ENCODE measurements around the gene MLYCD.
"Not testable (repeated sequence)": the region's sequence is repeated elsewhere in the genome, so short reads cannot be mapped to it uniquely, and the experiment has no call there.

MLYCD gene

DNA sequence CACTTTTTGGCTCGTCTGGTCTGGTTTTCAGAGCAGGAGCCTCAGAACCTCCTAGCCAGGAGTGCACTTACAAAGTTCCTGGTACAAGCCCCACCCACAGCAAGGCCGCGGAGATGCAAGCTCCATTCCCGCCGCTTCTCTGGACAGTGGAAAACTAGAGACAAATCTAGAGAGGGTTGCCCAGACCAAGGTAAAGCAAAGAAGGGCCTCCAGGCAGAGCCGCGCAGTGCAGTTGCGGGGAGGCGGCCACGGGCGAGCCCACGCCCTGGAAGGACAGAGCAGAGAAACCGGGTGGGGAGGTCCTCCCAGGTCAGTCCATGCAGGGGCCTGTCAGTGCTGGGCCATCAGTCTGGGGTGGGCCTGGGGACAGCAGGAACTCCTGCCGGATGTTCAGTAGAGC, 43.2 kb downstream of the MLYCD start:
- no peak for DNase-seq

- DNase-seq, result no peak
These were observed 44.0 kb downstream of the MLYCD start for GRCh38 chr16:83942815-83943515.

- DNase-seq, result no peak
These were observed 44.7 kb downstream of the MLYCD start for GRCh38 chr16:83943516-83944050.

GRCh38 chr16:83945587-83945986, 46.7 kb downstream of the MLYCD start:
- no peak for DNase-seq

DNA sequence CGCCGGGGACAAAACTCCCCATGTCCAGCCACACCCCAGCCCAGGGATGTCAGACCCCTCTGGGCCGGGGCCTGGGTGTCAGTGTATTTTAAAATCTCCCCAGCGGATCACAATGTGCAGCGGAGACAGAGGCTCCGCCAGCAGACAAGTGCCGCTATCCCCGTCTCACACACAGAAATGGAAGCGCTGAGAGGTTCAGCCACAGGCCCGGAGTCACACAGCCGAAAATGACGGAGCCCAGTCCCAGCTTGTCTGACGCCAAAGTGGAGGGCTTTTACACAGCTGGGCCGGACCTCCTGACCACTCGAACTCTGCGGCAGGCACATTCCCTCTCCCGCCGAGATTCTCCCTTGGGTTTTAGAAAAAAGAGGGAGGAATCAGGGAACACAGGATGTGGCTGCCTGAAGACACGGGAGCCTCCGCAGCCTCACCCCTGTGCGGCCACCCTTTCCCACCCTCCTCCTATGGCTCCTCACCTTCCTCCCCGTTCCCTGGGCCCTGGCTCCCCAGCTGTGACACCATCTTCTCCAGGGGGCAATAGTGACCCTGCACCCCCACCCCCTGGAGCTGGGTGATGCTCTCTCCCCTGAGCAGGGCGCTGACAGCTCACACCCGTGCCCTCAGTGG, 47.4 kb downstream of the MLYCD start:
- no peak for DNase-seq

DNA sequence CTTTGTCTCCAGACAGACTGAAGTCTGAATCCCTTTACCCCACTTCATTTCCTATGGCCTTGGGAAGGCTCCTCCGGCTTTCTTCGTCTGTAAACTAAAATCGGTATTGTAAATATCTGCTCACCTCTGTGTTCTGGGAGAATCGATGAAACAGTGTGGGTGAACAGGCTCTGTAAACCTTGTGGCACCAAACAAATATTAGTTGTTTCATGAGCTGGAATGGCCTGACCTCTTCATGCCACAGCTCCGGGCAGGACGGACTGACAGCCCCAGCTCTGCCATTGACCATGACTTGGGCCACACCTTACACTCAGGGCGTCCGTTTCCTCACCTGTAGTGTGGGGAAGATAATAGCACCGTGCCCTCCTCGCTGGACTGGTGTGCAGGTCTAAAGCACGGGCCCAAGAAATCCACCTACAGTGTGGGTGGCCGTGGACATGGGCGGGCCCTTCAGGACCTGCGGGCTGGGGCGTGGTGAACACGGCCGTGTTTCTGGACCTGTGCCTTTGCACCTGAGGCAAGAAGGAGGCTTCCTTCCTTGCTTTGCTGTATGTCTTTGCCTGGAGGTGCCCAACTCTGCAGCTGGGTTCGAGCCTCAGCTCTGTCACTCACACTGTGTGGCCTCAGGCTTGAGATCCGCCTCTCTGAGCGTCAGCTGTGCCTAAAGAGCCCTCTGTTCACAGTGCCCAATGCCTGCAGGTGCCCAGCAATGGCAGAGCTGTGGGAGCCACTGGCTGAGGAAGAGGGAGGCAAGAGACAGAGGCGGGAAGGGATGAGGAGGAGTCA, 48.1 kb downstream of the MLYCD start:
- no peak for DNase-seq

- no peak for DNase-seq
These were observed 48.8 kb downstream of the MLYCD start for GRCh38 chr16:83947642-83948234.

GRCh38 chr16:83948914-83949723, 50.2 kb downstream of the MLYCD start:
- no peak for DNase-seq

GRCh38 chr16:83949724-83950001, 50.7 kb downstream of the MLYCD start:
- DNase-seq, result no peak

GRCh38 chr16:83950862-83951399, 52.0 kb downstream of the MLYCD start:
- DNase-seq, result not testable (repeated sequence)

DNA sequence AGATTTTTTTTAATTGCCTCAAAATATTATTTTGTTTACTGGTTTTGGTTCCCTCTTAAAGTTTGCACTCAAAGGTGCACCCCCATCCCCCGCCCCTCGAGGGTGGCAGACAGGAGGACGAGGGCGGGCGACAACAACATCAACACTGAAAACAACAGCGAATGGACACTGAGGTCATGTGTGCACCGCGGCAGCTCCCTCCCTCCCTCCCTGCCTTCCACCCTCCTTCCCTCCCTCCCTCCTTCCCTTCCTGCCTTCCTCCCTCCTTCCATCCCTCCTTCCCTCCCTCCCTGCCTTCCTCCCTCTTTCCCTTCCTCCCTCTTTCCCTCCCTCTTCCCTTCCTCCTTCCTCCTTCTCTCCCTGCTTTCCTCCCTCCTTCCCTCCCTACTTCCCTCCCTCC, 52.6 kb downstream of the MLYCD start:
- DNase-seq, result no peak

DNA sequence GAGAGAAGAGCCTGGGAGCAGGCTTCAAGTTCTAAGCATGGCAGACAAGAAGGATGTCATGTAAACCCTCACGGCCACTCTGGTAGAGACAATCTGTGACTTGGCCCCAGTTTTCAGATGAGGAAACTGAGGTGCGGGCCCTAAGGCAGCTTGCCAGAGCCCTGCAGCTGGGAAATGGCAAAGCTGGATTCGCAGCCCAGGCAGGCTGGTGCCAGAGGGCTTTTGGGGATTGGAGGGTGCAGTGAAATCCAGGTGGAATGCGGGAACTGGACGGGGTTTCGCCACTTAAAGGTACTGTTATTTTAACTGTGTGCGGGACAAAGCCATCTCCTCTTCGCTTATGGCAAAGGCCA, 53.6 kb downstream of the MLYCD start:
- DNase-seq, result peak in 1 of 4 experiments; percentile 14

DNA sequence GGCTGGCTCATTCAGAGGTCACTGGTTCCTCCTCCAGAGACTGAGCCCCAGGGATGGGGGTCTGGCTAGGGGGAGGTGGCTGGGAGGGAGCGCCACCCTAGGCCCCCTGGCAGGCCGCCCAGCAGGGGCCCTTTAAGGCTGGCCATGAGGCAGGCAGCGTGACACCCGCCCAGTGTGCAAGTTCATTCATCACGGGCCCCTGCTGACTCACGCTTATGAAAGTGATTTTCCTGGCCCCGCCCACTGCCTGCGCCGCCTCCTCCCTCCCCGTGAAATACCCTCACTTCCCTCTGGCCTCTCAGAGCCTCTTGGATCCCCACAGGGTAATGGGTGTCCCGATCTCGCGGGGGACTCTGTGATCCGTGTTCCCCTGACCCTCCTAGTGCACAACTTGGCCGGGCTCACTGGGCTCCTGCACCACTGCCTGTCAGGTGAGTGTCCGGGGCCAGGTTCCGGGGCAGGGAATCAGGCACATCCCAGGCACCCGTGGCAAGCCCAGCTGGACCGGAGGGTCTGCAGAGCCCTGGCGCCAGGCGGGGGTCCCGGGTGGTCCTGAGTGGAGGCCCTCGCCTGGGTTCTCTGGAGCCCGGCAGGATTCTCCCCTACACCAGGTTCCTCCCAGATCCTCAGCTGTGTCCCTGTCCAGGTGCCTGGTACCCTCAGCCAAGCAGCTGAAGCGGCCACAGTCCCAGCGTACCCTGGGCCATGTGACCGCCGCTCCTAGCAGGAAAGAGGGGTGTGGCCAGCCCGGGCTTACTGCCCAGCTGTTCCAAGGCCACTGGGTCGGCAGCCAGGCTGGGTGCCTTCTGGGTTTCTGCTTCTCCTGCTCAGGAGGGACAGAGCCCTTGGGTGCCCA, 54.3 kb downstream of the MLYCD start, which contains the start of gene OSGIN1:
TSS of gene OSGIN1 (plus strand) at position 301 of the 856 bp plus-strand sequence. CDS start 4,432 bp downstream, outside the sequence.
- peak; percentile 97 to 98 (median 98) for DNase-seq

DNA sequence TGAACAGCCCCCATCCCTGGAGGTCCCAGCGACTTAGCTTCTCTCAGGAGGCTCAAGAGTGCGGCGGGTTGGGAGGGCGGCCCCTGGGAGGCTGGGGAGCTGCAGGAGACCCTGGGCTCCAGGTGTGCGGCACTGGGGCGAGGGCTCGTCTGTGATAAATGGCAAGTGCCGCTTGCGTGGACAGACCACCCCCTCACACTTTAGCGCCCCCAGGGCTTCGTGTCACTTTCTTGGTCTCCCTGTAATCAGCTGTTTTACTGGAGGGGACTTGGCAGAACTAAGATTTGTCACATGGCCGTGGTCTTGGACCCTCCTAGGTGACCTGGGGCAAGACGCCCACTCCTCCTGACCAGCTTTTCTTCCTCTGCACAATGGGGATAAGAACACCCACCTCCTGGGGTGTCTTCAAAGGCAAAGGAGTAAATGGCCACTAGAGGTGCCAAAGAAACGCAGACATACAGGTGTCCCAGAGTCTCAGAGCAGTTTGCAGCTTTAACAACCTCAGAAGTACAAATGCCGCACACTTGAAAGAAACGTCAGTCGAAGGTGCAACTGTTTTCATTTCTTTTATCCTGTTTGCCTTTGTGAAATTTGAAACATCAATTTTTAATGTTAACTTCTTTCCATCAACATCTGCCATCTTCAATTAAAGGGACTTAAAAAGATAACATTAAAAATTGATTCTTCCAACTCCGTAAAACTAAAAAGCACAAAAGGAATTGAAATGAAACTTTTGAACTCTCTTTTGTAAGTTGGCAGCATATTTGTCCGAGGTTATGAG, 55.1 kb downstream of the MLYCD start:
- DNase-seq, result peak; percentile 36 to 57 (median 50)

DNA sequence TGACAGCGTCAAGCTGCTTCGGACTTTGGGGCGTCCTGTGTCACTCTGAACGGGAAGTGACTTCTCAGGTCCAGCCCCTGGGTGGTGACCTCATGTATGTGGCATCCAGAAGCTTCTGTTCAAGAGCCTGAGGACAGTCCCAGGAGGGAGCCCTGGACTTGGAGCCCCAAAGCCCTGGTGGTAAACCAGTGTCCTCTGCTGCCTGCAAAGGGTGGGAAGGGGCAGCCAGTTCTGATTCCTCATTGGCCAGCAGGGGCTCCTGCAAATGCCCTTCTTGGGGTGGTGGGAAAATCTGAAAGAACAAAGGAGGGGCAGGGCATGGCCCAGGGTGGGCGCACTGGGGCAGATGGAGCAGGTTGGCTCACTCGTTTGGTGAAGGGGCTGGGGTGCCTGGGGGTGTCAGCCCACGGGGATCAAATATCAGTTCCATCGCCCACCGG, 55.7 kb downstream of the MLYCD start:
- DNase-seq, result peak; percentile 64 to 78 (median 74)

DNA sequence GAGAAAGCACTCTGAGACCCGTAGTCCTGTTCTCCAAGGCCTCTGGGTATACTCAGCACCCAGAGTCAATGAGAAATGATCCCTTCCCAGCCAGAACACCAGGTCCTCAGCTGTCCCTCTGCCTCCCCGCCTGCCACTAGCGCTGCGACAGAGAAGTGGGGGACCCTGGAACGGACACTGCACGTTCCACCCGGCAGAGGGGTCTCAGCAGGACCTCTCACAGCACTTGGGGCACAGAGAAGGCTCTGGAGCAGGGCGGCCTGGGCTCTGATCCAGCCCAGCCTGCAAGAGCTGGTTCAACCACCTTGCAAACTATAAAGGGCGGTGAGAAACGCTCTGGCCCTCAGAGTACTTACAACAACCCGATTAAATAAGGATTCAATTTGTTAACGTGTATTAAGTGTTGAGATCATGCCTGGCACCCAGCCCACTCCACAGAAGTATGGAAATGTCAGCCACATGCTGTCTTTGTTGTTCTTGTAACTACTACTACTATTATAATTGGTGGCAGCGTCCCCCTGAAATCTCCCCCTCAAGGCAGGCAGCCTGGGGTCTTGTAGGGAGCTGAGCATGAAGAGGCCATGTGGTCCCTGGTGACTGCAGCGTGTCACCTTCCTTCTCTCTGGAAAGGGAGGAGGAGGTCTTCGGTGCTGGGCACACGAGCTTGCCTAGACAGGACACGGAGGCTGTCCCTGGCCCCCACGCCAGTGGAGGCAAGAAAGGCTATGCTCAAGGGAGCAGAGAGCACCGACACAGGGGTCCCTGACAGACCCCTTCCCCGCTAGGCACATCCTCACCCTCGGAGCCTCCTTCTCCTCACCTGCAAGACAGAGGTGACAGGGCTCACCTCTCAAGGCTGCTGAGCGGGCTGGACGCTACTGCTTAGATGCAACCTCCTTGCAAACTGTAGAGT, 56.6 kb downstream of the MLYCD start:
- DNase-seq, result no peak

- DNase-seq, result peak; percentile 84 to 91 (median 87)
These were observed 57.7 kb downstream of the MLYCD start for GRCh38 chr16:83956336-83957289.
